COLO829 (cell line): ENCODE measurements around the gene KCNQ1.

Experiments
- DNase-seq: peaks from one replicate; pipeline ENCODE4 v3.0.0; 2012; ENCODE audit warnings: low spot score

Gene KCNQ1

DNA sequence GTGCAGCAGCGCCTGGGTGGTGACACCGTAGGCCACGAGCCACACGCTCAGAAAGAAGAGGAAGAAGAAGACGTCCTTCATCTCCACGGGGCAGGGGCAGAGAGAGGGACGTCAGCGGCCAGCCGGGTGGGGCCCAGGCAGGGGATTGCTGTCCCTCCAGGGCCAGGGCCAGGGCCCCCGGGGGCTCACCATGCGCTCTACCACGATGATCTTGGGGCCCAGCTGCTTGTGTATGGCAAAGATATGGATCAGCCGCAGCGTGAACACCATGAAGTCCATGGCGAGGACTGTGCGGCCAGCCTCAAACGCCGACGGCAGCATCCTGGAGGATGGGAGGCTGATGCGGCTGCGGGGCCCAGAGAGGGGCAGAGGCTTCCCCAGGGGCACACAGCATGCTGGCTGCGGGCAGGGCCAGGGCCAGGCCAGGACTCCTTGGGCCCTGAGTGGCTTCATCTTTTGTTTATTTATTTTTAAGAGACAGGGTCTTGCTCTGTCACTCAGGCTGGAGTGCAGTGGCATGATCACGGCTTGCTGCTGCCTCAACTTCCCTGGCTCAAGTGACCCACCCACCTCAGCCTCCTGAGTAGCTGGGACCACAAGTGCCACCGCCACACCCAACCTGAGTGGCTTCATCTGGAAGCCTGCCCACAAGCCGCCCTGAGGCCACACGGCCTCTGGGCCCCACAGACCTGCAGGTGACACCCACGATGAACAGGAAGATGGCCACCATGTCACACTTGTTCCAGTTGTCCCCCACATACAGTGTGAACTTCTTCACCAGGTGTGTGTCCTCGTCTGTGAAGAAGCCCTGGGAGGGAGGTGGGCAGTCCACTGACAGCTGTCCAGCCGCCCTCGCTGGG is 33.1 kb upstream of the KCNQ1 start:
- no peak for DNase-seq

DNA sequence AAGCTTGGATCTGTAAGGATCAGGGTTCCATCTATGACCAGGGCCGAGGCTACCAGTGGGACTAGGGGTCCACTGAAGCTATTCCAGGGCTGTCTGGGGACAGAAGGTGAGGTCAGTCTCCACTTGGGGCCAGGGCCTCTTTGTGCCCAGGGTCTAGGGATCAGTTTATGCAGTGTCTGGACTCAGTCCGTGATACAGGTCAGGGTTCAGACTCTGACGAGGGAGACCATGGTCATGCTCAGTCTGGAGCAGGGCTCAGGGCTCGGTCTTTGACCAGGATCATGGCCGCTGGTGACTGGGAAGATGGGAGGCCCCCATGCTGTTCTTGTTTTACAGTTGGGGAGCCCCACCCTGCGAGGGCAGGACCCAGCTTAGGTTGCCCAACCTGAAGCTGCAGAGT is 32.5 kb upstream of the KCNQ1 start:
- no peak for DNase-seq

- DNase-seq: no peak
These were observed 30.8 kb upstream of the KCNQ1 start for GRCh38 chr11:2413742-2414579.

GRCh38 chr11:2414616-2415015 is 30.2 kb upstream of the KCNQ1 start:
- DNase-seq: no peak

DNA sequence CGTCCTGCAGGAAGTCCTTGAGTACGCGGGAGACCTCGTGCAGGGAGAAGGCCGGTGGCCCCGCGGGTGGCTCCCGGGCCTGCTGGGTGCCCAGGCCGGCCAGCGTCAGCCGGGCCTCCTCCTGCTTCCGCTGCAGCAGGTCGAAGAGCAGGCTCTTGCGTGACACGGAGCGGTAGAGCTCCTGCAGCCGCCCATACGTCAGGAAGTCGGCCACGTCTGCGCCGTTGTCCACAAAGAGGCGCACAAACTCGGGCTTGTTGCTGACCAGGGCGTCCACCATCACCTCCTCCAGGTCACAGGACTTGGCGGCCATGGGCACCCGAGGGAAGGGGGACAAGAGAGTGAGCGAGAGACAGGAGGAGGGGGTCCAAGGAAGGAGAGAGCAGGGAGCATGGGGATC is 29.6 kb upstream of the KCNQ1 start:
- no peak for DNase-seq

GRCh38 chr11:2415601-2416380 is 29.0 kb upstream of the KCNQ1 start:
- no peak for DNase-seq

DNA sequence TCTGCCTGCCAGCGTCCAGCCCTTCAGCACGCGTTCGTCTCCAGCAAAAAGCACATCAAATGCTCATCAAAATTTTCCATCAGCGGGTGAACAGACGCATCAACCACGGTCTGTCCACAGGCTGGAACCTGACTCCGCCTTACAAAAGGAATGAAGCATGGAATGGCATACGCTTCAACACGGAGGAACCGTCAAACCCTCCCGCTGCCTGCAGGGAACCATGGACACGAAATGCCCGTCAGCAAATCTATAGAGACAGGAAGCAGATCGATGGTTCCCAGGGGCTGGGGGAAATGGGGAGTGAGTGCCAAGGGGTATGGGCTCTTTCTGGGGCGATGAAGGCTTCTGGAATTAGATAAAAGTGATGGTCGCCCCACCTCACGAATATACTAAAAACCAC is 28.0 kb upstream of the KCNQ1 start:
- no peak for DNase-seq

DNA sequence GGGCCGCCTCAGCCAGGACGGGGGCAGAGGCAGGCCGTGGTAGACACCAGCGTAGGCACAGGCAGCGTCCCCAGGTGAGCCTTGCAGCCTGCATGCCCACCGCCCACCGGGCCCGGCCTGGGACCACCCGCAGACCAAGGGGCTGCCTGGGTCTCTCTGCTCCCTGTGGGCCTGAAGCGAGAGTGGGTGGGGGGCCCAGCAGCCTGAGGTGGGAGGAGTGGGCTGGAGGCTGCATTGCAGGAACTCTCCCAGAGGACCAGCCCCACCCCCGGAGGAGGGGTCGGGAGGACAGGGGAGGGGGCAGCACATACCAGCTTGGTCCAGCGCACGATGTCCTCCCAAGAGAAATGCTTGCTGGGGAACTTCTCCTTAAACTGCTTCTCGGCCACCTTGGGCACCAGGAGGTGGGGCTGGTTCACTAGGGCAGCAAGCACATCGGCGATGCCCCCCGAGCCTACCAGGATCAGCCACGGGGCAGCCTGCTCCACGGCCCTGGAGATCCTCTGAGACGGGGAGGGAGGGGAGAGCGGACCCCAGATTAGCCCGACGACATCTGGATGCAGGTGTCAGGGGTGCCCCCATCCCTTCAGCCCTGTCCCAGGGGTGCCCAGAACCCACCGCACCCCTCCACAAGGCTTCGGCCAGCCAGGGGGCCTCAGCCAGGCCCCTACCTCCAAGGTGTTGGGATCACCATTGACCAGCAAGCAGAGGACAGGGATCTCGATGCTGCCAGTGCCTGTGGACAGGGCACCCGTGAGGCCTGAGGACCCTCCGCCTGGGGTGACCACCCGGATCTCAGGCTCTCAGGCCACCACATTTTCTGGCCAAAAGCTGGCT is 26.7 kb upstream of the KCNQ1 start:
- no peak for DNase-seq

- DNase-seq: no peak
These were observed 26.0 kb upstream of the KCNQ1 start for GRCh38 chr11:2418693-2419360.

GRCh38 chr11:2419638-2420501 is 24.9 kb upstream of the KCNQ1 start:
- peak; percentile 56 for DNase-seq

- DNase-seq: peak; percentile 80
These were observed 24.1 kb upstream of the KCNQ1 start for GRCh38 chr11:2420502-2421225.

- DNase-seq: no peak
These were observed 23.4 kb upstream of the KCNQ1 start for GRCh38 chr11:2421226-2421994.

DNA sequence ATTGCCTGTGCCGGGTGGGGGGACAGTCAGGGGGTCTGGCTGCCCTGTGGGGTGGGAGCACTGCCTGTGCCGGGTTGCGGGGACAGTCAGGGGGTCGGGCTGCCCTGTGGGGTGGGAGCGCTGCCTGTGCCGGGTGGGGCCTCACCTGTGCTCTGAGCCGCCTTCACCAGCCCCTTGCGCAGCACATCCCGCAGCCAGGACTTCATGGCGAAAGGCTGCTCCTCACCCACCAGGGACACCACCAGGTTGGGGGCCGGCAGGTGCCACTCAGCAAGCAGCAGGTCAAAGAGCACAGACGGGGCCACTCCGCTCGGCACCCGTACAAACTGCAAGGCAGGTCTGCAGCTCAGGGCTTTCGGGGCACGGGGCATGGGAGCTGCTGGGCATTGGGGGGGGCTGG is 22.8 kb upstream of the KCNQ1 start:
- no peak for DNase-seq

GRCh38 chr11:2422461-2423156 is 22.2 kb upstream of the KCNQ1 start:
- DNase-seq: no peak

GRCh38 chr11:2423157-2424025 is 21.4 kb upstream of the KCNQ1 start:
- no peak for DNase-seq

DNA sequence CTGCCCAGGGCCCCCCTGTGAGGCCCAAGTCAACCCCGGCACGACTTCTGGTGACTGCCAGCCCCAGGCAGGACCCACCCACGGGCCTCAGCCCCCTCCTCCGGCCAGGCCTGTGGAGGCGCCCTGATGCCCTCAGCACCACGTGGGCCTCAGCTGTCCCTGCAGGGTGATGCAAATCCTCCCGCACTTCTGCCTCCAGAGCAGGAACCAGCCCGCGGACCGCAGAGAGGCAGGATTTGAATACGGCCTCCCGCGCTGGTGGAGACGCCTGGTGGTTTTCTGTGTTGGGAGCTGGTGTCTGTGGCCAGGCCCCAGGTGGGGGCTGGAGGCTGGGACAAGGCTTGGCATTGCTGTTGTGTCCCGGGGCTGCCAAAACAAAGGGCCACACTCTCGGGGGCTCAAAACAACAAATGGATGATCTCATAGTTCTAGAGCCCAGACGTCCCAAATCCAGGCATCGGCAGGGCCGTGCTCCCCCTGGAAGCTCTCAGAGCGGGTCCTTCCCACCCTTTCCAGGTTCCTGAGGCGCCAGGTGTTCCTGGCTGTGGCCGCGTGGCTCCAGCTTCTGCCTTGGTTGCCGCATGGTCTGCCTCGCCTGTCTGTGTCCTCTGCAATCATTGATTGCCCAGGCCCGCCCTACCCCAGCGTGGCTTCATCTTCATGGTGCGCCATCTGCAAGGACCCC is 19.9 kb upstream of the KCNQ1 start:
- DNase-seq: no peak
